Measurements from ENCODE around the gene PRKACG. TPM values are rescaled to one million over a fixed set of nuclear protein-coding genes. Genes with fewer than 3 reads are reported as not detected.

PRKACG gene
- total RNA-seq, 2 donors from 2014 or later, result not detected

DNA sequence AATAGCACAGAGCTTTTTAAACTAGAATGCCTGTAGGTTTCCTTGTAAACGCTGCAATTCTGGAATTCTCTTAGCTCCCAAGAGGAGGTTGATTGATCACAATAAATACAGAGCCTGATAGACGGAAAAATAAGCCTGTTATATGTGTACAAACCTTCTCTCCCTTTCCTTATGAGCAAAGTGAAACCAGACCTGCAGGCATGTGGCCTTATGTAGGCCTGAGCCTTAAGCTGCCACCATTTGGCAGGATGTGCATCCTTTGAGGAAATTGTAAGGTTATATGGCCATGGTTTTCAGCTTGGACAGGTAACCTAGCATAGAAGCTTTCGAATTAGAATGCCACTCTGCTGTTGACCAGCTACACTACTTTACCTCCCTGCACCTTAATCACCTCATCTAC, 49.1 kb downstream of the PRKACG start:
- Histone ChIP-seq H3K27ac (peak overlapping the region in 1 of 2 donors; percentile 10), H3K36me3 (peaks cover 3% of the 10 kb centered on the region), H3K4me1 (peaks cover 0 to 12% of the 10 kb centered on the region in 2 donors), H3K9me3 (no peaks in the 10 kb centered on the region), H3K4me3 (no peak overlapping the region), H3K27me3 (no peaks in the 10 kb centered on the region)
- DNase-seq (ENCODE audit: low spot score), result no peak
- TF ChIP-seq CTCF (IDR thresholded peaks at IDR 0.05), result no peak

- no peak for DNase-seq (ENCODE audit: low spot score)
- TF ChIP-seq CTCF (IDR thresholded peaks at IDR 0.05), result no peak
- no peaks in the 10 kb centered on the region for H3K27me3 ChIP-seq
- H3K4me3 ChIP-seq, result no peak overlapping the region
- H3K9me3 ChIP-seq, result no peaks in the 10 kb centered on the region
- no peaks in the 10 kb centered on the region for H3K36me3 ChIP-seq
- peaks cover 0 to 12% of the 10 kb centered on the region in 2 donors for H3K4me1 ChIP-seq
- no peak overlapping the region for H3K27ac ChIP-seq
Observed at GRCh38 chr9:68964102-68964541, 49.8 kb downstream of the PRKACG start.

DNA sequence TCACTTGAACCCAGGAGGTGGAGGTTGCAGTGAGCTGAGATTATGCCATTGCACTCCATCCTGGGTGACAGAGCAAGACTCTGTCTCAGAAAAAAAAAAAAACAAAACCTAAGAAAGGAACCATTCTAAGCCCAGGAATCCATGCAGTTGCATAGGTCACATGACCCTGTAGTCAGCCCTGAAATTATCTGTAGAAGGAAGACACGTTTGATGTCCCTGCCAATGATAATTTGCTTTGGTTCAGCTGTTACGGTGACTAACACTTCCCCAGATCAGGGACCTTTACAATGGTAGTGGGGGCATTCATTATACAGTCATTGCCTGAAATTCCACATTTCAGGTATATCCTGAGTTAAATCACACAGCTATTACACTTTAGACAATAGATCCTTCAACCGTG, 50.5 kb downstream of the PRKACG start:
- TF ChIP-seq CTCF (IDR thresholded peaks at IDR 0.05), result no peak
- Histone ChIP-seq H3K9me3 (no peaks in the 10 kb centered on the region), H3K27ac (no peak overlapping the region), H3K27me3 (no peaks in the 10 kb centered on the region), H3K36me3 (no peaks in the 10 kb centered on the region), H3K4me3 (no peak overlapping the region), H3K4me1 (peaks cover 0 to 12% of the 10 kb centered on the region in 2 donors)
- no peak for DNase-seq (ENCODE audit: low spot score)

Other genes with a start within 250 kb of the PRKACG start
- 10 to 100 TPM; 10.5 to 24.6 TPM for gene FXN, start 21.6 kb upstream of the PRKACG start, total RNA-seq
- 10 to 100 TPM; 46.3 to 51.7 TPM for gene TJP2, start 160.2 kb upstream of the PRKACG start, total RNA-seq

Measured in right atrium auricular region (tissue), 2 donors.